Measurements from ENCODE around the gene BSX.

Gene BSX

GRCh38 chr11:123018702-123019101, 37.1 kb upstream of the BSX start:
- Histone ChIP-seq H3K9me2 (replicated peaks; ENCODE audit: insufficient read depth, low read length) (no peaks in the 10 kb centered on the region), H3K36me3 (ENCODE audit: low read length) (no peaks in the 10 kb centered on the region), H3K4me2 (ENCODE audit: low read depth, low read length, poor library complexity, severe bottlenecking) (no peak overlapping the region), H2AFZ (ENCODE audit: low read depth, low read length, severe bottlenecking) (no peak overlapping the region), H3K27ac (ENCODE audit: low read depth, low read length) (no peak overlapping the region), H3K9ac (ENCODE audit: low read length) (no peak overlapping the region), H3K4me3 (ENCODE audit: insufficient read depth, low read length, poor library complexity, severe bottlenecking) (no peak overlapping the region), H3K79me2 (ENCODE audit: insufficient read depth, low read length) (no peaks in the 10 kb centered on the region), H3K9me3 (ENCODE audit: insufficient read depth, low read length) (no peaks in the 10 kb centered on the region), H4K20me1 (ENCODE audit: low read depth, low read length) (no peaks in the 10 kb centered on the region), H3F3A (ENCODE audit: insufficient read depth) (no peaks in the 10 kb centered on the region), H3K27me3 (ENCODE audit: low read length) (no peaks in the 10 kb centered on the region)
- TF ChIP-seq CTCF (IDR thresholded peaks at IDR 0.05; ENCODE audit: insufficient read depth, low read length, poor library complexity, severe bottlenecking), result no peak
- TF ChIP-seq EZH2phosphoT487 (conservative IDR thresholded peaks at IDR 0.05; ENCODE audit: low read length), result no peak

- Histone ChIP-seq H3K36me3 (ENCODE audit: low read length) (no peaks in the 10 kb centered on the region), H2AFZ (ENCODE audit: low read depth, low read length, severe bottlenecking) (no peak overlapping the region)
Measured at GRCh38 chr11:123011510-123011909, 29.9 kb upstream of the BSX start.

GRCh38 chr11:123006860-123007542, 25.4 kb upstream of the BSX start:
- Histone ChIP-seq H3K4me2 (ENCODE audit: low read depth, low read length, poor library complexity, severe bottlenecking) (no peak overlapping the region), H4K20me1 (ENCODE audit: low read depth, low read length) (no peaks in the 10 kb centered on the region), H3K27me3 (ENCODE audit: low read length) (no peaks in the 10 kb centered on the region), H3F3A (ENCODE audit: insufficient read depth) (no peaks in the 10 kb centered on the region), H3K27ac (ENCODE audit: low read depth, low read length) (no peak overlapping the region), H3K9me3 (ENCODE audit: insufficient read depth, low read length) (no peaks in the 10 kb centered on the region), H3K79me2 (ENCODE audit: insufficient read depth, low read length) (no peaks in the 10 kb centered on the region), H3K9ac (ENCODE audit: low read length) (no peak overlapping the region), H3K9me2 (replicated peaks; ENCODE audit: insufficient read depth, low read length) (no peaks in the 10 kb centered on the region), H3K36me3 (ENCODE audit: low read length) (no peaks in the 10 kb centered on the region), H2AFZ (ENCODE audit: low read depth, low read length, severe bottlenecking) (no peak overlapping the region), H3K4me3 (ENCODE audit: insufficient read depth, low read length, poor library complexity, severe bottlenecking) (no peak overlapping the region)
- TF ChIP-seq CTCF (IDR thresholded peaks at IDR 0.05; ENCODE audit: insufficient read depth, low read length, poor library complexity, severe bottlenecking), result no peak
- TF ChIP-seq EZH2phosphoT487 (conservative IDR thresholded peaks at IDR 0.05; ENCODE audit: low read length), result no peak

More at GRCh38 chr11:123011510-123011909, 29.9 kb upstream of the BSX start:
- H3K9me3 ChIP-seq (ENCODE audit: insufficient read depth, low read length), result no peaks in the 10 kb centered on the region
- no peaks in the 10 kb centered on the region for H3K27me3 ChIP-seq (ENCODE audit: low read length)
- H3K27ac ChIP-seq (ENCODE audit: low read depth, low read length), result no peak overlapping the region
- no peaks in the 10 kb centered on the region for H4K20me1 ChIP-seq (ENCODE audit: low read depth, low read length)
- no peak for TF ChIP-seq EZH2phosphoT487 (conservative IDR thresholded peaks at IDR 0.05; ENCODE audit: low read length)
- no peaks in the 10 kb centered on the region for H3K9me2 ChIP-seq (replicated peaks; ENCODE audit: insufficient read depth, low read length)
- no peaks in the 10 kb centered on the region for H3K79me2 ChIP-seq (ENCODE audit: insufficient read depth, low read length)
- H3F3A ChIP-seq (ENCODE audit: insufficient read depth), result no peaks in the 10 kb centered on the region
- H3K4me3 ChIP-seq (ENCODE audit: insufficient read depth, low read length, poor library complexity, severe bottlenecking), result no peak overlapping the region
- no peak overlapping the region for H3K4me2 ChIP-seq (ENCODE audit: low read depth, low read length, poor library complexity, severe bottlenecking)
- no peak overlapping the region for H3K9ac ChIP-seq (ENCODE audit: low read length)

GRCh38 chr11:123000721-123001120, 19.1 kb upstream of the BSX start:
- no peak overlapping the region for H3K4me2 ChIP-seq (ENCODE audit: low read depth, low read length, poor library complexity, severe bottlenecking)
- no peak overlapping the region for H2AFZ ChIP-seq (ENCODE audit: low read depth, low read length, severe bottlenecking)
- no peaks in the 10 kb centered on the region for H4K20me1 ChIP-seq (ENCODE audit: low read depth, low read length)
- H3K27me3 ChIP-seq (ENCODE audit: low read length), result no peaks in the 10 kb centered on the region
- no peak overlapping the region for H3K4me3 ChIP-seq (ENCODE audit: insufficient read depth, low read length, poor library complexity, severe bottlenecking)
- H3K9me3 ChIP-seq (ENCODE audit: insufficient read depth, low read length), result no peaks in the 10 kb centered on the region
- H3K36me3 ChIP-seq (ENCODE audit: low read length), result no peaks in the 10 kb centered on the region
- TF ChIP-seq CTCF (IDR thresholded peaks at IDR 0.05; ENCODE audit: insufficient read depth, low read length, poor library complexity, severe bottlenecking) (no peak), EZH2phosphoT487 (conservative IDR thresholded peaks at IDR 0.05; ENCODE audit: low read length) (no peak)
- H3F3A ChIP-seq (ENCODE audit: insufficient read depth), result no peaks in the 10 kb centered on the region
- no peak overlapping the region for H3K9ac ChIP-seq (ENCODE audit: low read length)
- H3K27ac ChIP-seq (ENCODE audit: low read depth, low read length), result no peak overlapping the region
- no peaks in the 10 kb centered on the region for H3K9me2 ChIP-seq (replicated peaks; ENCODE audit: insufficient read depth, low read length)
- no peaks in the 10 kb centered on the region for H3K79me2 ChIP-seq (ENCODE audit: insufficient read depth, low read length)
